Mesothelial cell of epicardium (in vitro differentiated cells): ENCODE measurements around the gene TGFBRAP1. TPM values are rescaled to one million over a fixed set of nuclear protein-coding genes. Genes with fewer than 3 reads are reported as not detected.

Experiments used
- DNase-seq, 2 experiments: peaks; one replicate each; pipeline ENCODE4 v3.0.0; 2021; ENCODE audit warnings: low spot score in 2 of 2; ENCODE audit not compliant: unreplicated experiment in 2 of 2
- H3K27ac Mint-ChIP-seq: 2 replicates; pipeline ENCODE4 v1.8.0; 2021; ENCODE audit warnings: mixed read lengths
- H3K27me3 Mint-ChIP-seq: 2 replicates; pipeline ENCODE4 v1.8.0; 2021; ENCODE audit warnings: low read depth, mixed read lengths
- H3K36me3 Mint-ChIP-seq: 2 replicates; pipeline ENCODE4 v1.8.0; 2021; ENCODE audit warnings: mixed read lengths
- H3K4me1 Mint-ChIP-seq: 2 replicates; pipeline ENCODE4 v1.8.0; 2021; ENCODE audit warnings: mixed read lengths
- H3K4me3 Mint-ChIP-seq: 2 replicates; pipeline ENCODE4 v1.8.0; 2021; ENCODE audit warnings: mild to moderate bottlenecking, moderate library complexity, mixed read lengths
- H3K9me3 Mint-ChIP-seq: 2 replicates; pipeline ENCODE4 v1.8.0; 2021; ENCODE audit warnings: mixed read lengths
- CTCF ChIP-seq: fragments of 200-600 bp; sonication (generic); IDR thresholded peaks from one replicate; pipeline ENCODE4 v1.5.0; 2021; ENCODE audit warnings: antibody characterized with exemption; ENCODE audit not compliant: unreplicated experiment
- total RNA-seq: library from RNA; stranded (reverse); gene quantifications from 3 replicates; pipeline ENCODE4 v1.2.1, GENCODE V29; 2021

Gene TGFBRAP1
- total RNA-seq, 1 donor from 2014 or later = 23.6 TPM

- no peaks in the 10 kb centered on the region for H3K9me3 Mint-ChIP-seq
- H3K27ac Mint-ChIP-seq = no peak overlapping the region
- no peak overlapping the region for H3K4me3 Mint-ChIP-seq
- TF ChIP-seq CTCF = peak; percentile 80
- peak; percentile 61 to 87 for DNase-seq
- H3K27me3 Mint-ChIP-seq = no peaks in the 10 kb centered on the region
- H3K4me1 Mint-ChIP-seq = peaks cover 20% of the 10 kb centered on the region
- H3K36me3 Mint-ChIP-seq = no peaks in the 10 kb centered on the region
Measured at GRCh38 chr2:105235388-105236059, 94.0 kb downstream of the TGFBRAP1 start.

GRCh38 chr2:105231232-105231619, 98.3 kb downstream of the TGFBRAP1 start:
- Mint-ChIP-seq H3K27ac (no peak overlapping the region), H3K4me3 (no peak overlapping the region), H3K36me3 (no peaks in the 10 kb centered on the region), H3K27me3 (peaks cover 1% of the 10 kb centered on the region), H3K4me1 (peaks cover 6% of the 10 kb centered on the region), H3K9me3 (peaks cover 6% of the 10 kb centered on the region)
- DNase-seq = no peak
- no peak for TF ChIP-seq CTCF

- Mint-ChIP-seq H3K9me3 (peaks cover 6% of the 10 kb centered on the region), H3K27me3 (peaks cover 3% of the 10 kb centered on the region), H3K36me3 (no peaks in the 10 kb centered on the region), H3K4me1 (no peaks in the 10 kb centered on the region), H3K4me3 (no peak overlapping the region), H3K27ac (no peak overlapping the region)
- DNase-seq = no peak
- TF ChIP-seq CTCF = no peak
Measured at GRCh38 chr2:105224444-105224843, 105.1 kb downstream of the TGFBRAP1 start.

GRCh38 chr2:105220604-105221003, 108.9 kb downstream of the TGFBRAP1 start:
- H3K27me3 Mint-ChIP-seq = peaks cover 1% of the 10 kb centered on the region
- no peak overlapping the region for H3K27ac Mint-ChIP-seq
- H3K9me3 Mint-ChIP-seq = no peaks in the 10 kb centered on the region
- no peaks in the 10 kb centered on the region for H3K36me3 Mint-ChIP-seq
- H3K4me1 Mint-ChIP-seq = peaks cover 5% of the 10 kb centered on the region
- TF ChIP-seq CTCF = no peak
- DNase-seq = no peak
- H3K4me3 Mint-ChIP-seq = no peak overlapping the region

GRCh38 chr2:105215586-105216192, 113.8 kb downstream of the TGFBRAP1 start:
- no peaks in the 10 kb centered on the region for H3K27me3 Mint-ChIP-seq
- H3K27ac Mint-ChIP-seq = no peak overlapping the region
- DNase-seq = no peak
- no peaks in the 10 kb centered on the region for H3K36me3 Mint-ChIP-seq
- TF ChIP-seq CTCF = no peak
- H3K4me3 Mint-ChIP-seq = no peak overlapping the region
- peaks cover 5% of the 10 kb centered on the region for H3K4me1 Mint-ChIP-seq
- H3K9me3 Mint-ChIP-seq = no peaks in the 10 kb centered on the region

Other genes with a start within 250 kb of the TGFBRAP1 start
- gene GPR45, start 88.0 kb downstream of the TGFBRAP1 start, total RNA-seq = not detected in 3 replicates
- 20.7 to 23.3 TPM (median 20.8 TPM) in 3 replicates for gene C2orf49, start 7.8 kb upstream of the TGFBRAP1 start, total RNA-seq
- 32.3 to 37.9 TPM (median 36.4 TPM) in 3 replicates for gene FHL2, start 69.3 kb upstream of the TGFBRAP1 start, total RNA-seq